Measurements from ENCODE around the gene TMEM161A.
A peak's percentile ranks its signal among the peaks of the same experiment; 100 is the strongest.
"Not testable (repeated sequence)": the region's sequence is repeated elsewhere in the genome, so short reads cannot be mapped to it uniquely, and the experiment has no call there.

TMEM161A gene

DNA sequence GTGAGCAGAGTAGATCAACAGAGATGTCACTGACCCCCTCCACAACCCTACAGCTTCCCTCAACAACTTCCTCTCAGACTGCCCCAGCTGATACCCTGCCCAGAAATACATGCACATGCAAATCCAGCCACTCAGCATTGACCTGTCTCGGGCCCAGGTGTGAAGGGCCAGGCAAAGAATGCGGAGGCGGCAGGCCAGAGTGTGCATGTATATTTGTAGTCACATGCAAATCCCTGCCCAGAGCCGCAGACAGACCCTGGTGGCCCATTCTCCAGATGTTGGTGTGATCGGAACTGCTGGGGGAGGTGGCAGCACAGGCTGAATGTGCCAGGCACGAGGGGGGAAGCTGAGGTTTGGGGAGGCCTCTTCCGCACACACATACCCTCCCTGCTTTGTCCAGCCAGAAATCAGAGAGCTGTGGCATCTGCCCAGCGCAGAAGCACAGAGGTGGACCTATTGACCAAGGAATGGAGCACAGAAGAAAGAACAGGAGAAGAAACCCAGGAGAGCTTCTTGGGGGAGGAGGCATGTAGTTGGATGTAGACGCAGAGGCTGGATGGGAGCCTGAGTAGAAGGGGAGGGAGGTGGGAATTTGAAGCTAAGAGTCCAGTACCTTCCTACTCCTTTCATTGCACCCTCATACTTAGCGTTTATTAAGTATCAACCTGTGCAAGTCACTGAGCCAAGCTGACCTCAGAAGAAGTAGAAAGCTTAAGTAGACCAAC is 17.4 kb upstream of the TMEM161A start:
- no peak for DNase-seq (ENCODE audit: low spot score)

DNA sequence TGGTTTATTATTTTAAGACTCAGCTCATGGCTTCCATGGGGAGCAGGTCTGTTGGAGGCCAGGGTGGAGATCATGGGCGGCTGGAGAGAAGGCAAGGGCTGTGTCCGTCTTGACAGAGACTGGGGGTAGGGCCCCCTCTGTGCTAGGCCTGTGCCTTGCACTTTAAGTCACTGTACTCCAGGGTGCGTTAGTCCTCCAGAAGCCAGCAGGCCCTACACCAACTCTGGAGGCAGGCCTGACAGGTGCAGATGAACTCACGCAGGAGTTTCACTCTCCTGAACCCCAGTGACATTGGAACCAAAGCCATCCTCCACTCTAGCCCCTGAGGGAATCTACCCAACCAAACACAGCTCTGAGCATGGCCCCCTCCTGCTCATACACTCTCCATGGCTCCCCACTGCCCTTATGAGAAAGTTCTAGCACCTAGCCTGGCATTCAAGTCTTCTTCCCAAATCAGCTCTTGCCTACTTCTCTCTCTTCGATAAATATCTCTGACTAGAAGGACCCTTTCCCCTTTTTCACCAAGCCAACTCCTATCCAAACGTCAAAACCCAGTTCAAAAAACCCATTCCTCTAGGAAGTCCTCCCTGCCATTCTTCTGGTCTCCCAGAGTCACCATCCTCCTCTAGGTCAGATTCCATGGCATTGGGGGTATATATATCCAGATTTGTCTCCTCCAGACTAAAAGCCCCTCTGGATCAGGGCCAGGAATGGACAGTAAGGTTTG is 16.7 kb upstream of the TMEM161A start:
- no peak for DNase-seq (ENCODE audit: low spot score)

DNA sequence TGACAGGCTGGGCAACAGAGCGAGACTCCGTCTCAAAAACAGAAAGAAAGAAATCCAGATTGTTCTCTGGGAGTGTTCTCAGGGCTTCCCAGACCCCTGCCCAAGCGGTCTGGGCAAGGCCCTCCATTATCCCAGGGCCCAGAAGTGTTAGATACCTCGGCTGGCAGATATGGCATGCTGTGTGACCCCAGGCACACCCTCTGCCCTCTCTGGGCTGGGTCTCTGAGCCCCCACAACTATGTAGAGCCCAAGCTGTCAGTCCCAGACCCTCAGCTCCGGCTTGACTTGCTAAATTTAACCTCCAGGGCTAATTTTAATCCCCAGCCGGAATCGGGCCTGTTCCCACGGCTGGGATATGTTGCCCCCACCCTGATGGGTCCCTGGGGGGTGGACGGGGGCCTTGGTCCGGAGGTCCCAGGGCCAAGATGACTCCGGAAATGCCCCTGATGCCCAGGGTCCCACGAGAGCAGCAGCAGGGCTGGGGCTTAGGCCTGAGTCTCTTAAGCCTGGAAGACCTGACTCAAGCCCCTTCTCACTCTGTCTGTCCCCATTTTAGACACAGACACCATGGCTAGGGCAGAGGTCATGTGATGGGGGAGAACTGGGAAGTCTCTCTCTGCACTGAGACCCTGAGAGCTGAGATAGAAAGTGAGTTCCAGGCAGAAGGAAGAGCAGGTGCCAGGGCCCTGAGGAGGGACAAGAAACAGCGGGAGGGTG is 14.5 kb upstream of the TMEM161A start:
- no peak for DNase-seq (ENCODE audit: low spot score)

DNA sequence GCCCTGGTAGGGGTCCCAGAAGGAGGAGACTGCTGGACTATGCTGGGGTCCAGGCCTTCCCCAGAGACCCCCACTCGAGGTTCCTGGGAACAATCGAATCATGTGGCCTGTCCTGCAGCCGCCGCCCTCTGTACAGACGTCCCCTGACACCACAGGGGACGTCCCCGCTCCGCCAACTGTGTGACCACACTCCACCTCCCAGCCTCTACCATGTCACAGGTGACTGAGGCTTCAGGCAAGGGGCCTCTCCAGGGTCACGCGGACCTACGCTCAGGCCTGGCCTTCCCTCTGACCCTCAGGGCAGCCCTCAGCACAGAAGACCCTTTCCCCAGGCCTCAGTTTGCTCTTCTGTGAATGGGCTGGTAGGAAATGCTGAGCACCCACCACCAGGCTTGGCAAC is 13.1 kb upstream of the TMEM161A start:
- DNase-seq (ENCODE audit: low spot score) = no peak

DNA sequence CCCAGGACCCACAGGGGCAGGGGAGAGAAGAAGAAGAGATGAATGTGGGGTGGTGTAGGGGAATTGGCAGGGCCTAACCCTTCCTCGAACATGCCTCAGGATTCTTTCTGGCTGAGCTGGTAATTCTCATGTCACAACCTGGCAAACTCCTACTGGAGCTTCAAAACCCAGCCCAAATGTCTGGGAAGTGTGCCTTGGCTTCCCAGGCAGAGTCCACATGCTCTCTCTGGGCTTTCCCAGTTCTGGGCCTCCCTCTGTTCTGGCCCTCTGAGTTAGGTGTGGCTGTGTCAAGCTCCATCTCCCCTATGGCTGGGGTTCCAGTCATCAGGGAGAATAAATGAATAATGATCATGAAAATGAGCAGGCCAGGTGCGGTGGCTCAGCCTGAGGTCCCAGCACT is 11.2 kb upstream of the TMEM161A start:
- DNase-seq (ENCODE audit: low spot score) = no peak

DNA sequence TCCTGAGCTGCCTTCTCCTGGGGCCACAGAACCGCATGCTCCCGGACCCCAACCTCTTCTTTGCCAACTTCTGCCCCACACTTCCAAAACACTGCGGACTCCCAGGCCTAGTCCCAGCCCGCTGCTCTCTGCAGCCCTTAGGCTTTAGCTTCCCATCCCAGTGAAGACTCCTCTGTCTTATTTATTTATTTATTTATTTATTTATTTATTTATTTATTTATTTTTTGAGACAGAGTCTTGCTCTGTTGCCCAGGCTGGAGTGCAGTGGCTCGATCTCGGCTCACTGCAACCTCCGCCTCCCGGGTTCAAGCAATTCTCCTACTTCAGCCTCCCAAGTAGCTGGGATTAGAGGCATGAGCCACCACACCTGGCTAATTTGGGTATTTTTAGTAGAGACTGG is 10.2 kb upstream of the TMEM161A start:
- not testable (repeated sequence) for DNase-seq (ENCODE audit: low spot score)

DNA sequence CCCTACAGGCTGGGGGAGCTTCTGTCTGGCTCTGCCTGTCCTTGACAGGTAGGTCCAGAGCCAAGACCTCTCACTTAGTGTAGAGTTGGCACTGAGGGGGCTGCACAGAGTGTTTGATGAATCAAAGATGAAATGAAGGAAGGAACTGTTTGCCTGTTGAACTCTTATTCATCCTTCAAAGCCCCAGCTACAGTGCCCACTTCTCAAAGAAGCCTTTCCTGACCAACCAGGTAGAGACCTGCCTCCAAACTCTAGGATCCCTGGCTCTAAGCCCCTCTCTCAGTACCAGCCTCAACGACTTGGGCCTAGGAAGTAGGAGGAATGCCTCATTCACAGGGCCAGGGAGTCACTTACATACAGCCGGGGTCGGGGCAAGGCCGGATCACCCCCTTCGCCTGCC is 9.1 kb upstream of the TMEM161A start:
- DNase-seq (ENCODE audit: low spot score) = no peak

DNA sequence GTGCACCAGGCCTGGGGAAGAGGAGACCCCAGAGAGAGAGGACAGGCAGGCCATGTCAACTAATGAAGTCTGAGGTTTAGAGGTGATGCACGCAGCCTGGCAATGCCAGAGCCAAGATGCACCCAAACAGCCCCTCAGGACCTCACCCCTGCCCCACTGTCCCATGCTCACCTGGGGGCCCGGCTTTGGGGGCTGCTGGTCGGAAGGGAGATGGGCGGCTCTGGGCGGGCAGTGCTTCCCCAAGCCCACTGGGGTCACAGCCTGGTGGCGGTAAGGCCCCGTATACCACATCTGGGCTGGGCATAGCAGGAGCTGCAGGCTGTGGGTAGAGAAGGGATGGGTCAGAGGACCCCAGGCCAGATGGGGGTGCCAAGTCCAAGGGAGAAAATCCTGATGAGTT is 8.6 kb upstream of the TMEM161A start:
- DNase-seq (ENCODE audit: low spot score) = no peak

DNA sequence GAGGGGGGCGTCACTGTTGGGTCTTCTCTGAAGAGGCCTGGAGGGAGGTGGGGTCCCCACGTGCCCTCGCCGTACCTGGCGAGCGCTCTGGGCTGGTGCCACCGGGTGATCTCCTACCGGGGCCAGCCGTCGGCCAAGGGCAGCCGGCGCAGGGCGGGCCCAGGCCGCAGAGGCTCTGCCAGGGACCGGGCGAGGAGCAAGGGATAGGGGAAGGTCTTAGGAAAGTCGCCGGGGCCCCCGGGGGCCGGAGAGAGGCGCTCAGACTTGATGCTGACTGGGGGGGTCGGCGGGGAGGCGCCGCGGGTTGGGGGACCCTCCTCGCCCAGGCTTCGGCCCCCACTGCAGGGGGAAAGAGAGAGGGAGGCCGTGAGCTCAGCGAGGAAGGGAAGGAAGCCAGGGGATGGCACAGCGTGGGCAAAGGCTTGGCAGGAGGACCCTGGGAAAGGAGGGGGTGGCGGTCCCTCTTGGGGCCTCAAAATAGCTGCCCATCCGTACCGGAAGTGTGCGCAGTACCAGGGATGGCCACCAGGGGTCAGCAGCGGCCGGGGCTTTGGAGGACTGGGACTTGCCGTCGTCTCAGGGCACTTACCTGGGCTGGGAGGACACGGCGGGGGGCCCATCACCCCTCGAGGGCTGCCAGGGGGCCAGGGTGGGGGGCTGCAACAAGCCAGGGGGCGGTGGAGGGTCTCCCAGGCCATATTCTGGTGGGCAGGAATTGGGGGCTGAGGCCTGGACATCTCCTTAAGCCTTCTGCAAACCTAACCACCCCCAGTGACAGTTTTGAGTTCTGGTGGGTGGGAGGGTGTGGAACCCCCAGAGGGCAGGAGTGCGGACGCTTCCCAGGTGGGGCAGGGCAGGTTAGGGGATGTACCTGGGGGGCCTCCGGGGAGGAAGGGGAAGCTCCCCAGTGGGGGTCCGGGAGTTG is 7.7 kb upstream of the TMEM161A start:
- peak; percentile 56 for DNase-seq (ENCODE audit: low spot score)

DNA sequence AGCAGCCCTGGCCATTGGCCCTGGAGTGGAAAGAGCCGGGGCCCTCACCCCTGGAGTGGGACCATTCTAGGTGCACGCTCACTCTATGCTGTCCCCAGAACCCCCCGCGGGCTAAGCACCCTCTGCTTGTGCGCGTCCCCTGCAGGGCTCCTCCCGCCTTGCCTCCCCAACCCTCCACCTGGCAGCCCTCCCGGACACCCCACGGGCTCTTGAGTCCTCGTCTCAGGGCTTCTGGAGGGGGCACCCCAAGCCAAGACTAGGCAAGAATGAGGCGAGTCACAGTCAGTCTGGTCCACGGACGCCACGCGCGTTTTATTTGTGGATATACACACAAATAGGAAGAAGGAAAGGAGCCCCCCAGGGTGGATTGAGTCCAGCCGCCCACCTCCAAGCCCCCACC is 7.0 kb upstream of the TMEM161A start:
- DNase-seq (ENCODE audit: low spot score) = no peak

DNA sequence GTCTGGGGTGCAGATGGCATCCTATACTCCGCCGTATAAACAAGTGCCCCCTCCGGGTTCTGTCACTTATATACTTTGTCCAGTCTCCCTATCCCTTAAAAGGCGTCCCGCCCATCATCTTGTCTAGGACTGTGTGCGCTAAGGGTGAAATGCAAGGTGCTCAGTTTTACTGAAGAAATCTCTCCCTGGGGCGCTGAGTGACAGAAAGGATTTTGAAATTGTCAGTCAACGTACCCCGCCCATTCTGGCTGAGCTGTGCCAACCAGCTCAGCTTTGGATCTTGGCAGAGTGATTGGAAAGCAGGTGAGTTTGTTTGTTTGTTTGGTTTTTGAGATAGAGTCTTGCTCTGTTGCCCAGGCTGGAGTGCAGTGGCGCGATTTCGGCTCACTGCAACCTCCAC is 4.1 kb upstream of the TMEM161A start:
- no peak for DNase-seq (ENCODE audit: low spot score)

DNA sequence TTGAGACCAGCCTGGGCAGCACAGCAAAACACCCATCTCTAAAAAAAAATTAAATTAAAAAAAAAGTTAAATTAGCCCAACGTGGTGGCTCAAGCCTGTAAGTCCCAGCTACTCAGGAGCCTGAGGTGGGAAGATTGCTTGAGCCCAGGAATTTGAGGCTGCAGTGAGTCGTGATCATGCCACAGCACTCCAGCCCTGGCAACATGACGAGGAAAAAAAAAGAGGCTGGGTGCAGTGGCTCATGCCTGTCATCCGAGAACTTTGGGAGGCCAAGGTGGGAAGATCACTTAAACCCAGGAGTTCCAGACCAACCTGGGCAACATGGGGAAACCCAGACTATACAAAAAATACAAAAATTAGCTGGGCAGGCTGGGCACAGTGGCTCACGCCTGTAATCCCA is 2.2 kb upstream of the TMEM161A start:
- no peak for DNase-seq (ENCODE audit: low spot score)

DNA sequence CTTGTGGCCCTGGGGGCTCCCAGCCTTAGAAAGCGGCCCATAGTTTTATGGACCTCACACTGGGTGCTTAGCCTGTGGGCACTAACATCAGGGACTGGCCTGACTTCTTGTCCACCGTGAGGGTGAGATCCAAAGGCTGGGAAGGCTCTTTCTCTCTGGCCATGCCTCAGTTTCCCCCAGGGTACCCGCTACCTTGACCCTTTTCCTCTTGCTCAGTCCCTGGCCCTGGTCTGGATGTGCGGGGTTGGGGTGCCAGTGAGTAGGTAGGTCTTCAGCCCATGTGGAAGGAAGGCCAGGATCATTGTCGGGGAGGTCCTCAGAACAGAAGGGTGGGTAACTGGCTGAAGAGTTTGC is 1.6 kb upstream of the TMEM161A start:
- no peak for DNase-seq (ENCODE audit: low spot score)

DNA sequence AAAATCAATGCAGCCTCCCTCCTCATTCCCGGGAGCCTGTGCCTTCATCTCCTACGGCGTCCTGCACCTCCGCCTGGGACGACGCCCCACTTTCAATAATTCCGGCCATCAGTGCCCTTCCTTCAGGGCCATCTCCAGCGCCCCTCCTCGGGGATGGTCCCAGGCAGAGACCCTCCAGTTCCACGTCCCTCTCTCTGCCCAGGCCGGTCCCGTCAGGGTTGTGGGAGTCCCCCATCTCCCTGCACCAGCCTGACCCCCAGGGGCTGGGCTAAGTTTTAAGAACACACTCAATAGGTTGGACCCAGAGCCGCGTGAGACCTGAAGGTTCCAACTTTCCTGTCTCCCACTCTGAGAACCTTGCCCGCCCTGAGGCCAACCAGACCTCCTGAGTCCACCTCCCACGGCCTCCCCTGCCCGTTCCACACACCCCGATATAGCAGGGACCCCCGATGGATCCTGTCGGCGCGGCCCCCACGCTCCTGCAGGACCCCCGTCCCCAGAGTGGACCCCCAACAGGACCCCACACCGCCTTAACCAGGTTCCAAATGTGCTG is 646 bp downstream of the TMEM161A start:
- DNase-seq (ENCODE audit: low spot score) = peak; percentile 34

DNA sequence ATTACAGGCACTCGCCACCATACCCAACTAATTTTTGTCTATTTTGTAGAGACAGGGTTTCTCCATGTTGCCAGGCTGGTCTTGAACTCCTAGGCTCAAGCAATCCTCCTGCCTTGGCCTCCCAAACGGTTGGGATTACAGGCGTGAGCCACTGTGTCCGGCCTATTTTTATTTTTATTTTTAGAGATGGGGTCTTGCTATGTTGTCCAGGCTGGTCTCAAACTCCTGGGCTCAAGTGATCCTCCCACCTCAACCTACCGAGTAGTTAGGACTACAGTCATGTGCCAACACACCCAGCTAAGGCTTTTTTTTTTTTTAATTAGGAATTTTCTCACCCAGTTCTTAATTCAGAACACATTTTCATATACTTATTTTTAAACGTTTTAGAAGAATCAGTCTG is 2.6 kb downstream of the TMEM161A start:
- not testable (repeated sequence) for DNase-seq (ENCODE audit: low spot score)

DNA sequence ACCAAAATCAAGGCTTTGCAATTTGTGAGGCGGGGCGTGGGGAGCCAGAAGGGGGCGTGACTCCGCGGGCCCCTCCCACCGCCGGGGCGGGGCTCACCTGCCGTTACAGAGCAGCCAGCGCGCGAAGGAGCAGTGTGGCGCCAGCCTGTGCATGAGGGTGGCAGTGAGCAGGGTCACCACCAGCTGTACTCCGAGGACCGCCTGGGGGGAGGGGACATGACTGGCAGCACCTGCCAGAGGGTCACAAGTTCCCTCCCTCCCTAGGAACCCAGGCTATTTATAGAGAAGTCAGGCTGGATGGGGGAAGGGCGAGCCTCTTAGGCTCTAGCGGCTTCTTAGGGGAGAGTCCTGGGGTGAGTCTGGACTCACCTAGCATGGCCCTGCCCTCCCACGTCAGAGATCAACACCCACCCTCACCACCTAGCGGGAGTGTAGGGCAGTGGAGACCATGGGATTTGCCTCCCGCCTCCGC is 3.6 kb downstream of the TMEM161A start:
- DNase-seq (ENCODE audit: low spot score) = no peak

DNA sequence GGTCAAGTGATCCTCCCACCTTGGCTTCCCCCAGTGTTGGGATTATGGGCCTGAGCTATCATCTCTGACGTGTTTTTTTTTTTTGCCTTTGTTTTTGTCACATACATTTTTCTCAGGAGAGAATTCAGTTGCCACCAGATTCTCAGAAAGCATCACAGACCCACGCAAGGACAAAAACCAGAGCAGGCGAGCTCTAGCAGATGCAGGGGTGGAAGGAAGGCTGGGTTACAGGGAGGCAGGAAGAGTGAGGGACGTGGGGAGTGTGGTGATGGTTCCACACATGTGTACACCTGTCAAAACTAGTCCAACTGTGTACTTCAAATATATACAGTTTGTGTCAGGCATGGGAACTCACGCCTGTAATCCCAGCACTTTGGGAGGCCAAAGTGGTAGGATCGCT is 4.3 kb downstream of the TMEM161A start:
- no peak for DNase-seq (ENCODE audit: low spot score)

DNA sequence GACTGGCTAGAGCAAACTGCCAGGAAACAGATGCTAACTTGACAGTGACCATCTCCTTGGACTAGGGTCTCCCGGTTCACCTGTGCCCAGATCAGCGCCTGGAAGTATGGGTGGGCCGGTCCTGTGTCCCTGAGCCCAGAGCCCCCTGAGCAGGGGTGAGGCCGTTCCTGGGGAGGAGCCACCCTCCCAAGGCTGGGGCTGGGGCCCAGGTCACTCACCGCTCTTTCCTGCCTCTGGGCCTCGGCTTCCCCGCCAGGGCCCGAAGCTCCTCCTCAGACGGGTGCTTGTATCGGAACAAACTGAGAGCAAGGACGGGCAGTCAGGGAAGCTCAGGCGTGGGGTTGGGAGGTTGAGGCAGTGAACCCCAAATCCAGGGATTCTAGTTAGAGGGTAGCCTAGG is 5.4 kb downstream of the TMEM161A start:
- DNase-seq (ENCODE audit: low spot score) = no peak

DNA sequence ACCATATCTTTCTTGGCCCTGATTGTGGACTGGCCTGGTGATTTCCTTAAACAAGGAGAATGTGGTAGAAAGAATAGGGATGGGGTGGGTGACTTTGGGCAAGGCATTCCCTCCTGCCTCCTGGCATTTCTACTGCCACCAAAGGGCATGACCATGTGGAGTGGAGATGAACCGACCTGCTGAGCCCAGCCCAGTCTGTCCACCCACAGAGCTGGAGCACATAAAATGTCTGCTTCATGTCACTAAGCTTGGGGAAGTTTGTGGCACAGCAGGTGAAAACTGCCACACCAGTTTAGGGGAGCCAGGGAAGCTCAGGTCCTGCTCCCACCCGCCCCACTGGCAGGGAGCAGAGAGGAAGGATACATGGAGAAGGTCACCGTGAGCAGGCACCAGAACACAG is 6.3 kb downstream of the TMEM161A start:
- DNase-seq (ENCODE audit: low spot score) = no peak

DNA sequence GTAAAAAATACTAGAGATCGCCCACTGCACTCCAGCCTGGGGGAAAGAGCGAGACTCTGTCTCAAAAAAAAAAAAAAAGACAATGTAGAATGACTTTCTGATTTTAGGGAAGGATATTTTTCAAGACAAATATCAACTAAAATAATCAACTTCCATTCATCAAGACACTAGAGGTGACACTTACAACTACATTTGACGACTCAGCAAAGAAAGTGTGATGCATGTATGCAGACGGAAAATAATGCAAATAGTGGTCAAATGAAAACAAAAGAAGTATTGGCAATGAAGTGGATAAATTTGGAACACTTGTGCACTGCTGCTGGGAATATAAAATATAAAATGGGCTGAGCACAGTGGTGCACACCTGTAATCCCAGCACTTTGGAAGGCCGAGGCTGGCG is 12.2 kb downstream of the TMEM161A start:
- DNase-seq (ENCODE audit: low spot score) = no peak

DNA sequence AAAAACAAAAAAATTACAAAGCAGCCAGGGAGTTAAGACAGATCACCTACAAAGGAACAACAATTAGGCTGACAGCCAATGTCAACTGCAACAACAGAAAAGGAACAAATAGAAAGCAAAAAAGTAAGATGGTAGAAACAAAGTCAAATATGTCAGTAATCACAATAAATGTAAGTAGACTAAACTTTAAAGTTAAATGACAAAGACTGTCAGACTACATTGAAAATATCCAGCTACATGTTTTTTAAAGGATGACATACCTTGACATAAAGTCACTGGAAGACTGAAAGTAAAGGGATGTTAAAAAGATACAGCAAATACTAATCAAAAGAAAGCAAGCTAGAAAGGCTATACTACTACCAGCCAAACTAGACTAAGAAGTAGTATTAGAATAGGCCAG is 14.9 kb downstream of the TMEM161A start:
- no peak for DNase-seq (ENCODE audit: low spot score)

DNA sequence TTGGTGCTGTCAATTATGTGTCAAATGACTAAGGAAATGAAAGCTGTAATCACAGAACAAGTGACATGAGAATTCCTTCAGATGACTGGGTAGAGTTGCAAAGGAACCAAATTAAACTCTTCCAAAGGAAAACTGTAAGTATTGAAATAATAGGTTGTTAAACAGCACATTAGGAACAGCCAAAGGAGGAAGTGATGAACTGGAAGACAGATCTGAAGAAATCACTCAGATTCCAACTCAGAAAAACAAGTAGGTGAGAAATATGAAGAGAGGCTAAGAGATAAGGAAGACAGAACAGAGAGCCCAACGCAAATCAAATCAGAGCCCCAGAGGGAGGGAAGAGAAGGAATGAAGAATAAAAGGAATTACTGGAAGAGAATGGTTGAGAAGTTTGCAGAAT is 15.4 kb downstream of the TMEM161A start:
- DNase-seq (ENCODE audit: low spot score) = no peak
